ENCODE data around the gene PTGDS. TPM values are rescaled to one million over a fixed set of nuclear protein-coding genes. Genes with fewer than 3 reads are reported as not detected.
A peak's percentile ranks its signal among the peaks of the same experiment; 100 is the strongest.

The PTGDS gene
- total and polyA plus RNA-seq, 9 of the 15 experiments (the other 6 are each of a cell fraction or from before 2014, with no cell fraction given), result 0.46 to 7.1 (median 2.0) TPM

DNA sequence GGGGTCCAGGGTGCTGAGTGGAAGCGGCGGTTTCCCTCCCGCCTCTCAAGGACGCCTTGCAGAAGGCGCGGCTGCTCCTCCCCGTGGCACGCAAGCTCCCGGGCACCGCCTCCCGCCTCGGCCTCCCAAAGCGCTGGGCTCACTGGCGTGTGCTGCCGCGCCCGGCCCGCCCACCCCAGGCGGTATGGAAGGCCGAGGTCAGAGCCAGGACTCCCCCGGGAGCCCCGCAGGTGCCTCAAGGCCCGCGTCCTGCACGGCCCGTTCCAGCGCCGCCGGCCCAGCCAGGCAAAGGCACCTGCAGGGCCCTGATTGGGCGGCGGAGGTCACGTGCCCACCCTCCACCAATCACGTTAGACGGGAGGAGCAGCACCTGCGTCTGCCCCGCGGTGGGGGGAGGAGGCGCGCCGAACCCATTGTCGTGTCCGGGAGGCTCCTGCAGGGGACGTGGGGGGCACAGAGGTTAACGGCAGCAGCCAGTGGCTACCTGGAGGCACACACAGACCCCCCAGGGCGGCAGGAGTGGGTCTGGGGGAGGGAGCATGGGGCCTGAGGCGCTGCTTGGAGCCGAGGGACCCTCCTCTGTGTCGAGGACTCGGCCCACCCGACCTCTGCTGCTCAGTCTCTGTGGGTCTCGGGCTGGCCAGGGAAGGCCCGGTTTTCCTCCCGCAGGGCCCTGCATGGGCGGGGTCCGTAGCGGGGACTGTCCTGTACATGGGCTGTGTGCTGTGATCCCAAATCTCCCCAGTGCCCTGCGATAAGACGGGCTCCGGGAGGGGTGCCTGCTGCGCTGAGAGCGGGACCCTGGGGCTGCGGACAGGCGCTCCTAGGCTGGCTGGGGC lies 27.3 kb upstream of the PTGDS start (continued):
- TF ChIP-seq CHCHD3 (CRISPR knock-in tag; IDR thresholded peaks at IDR 0.05) (no peak), SRSF7 (optimal IDR thresholded peaks at IDR 0.05; ENCODE audit: low read depth, low read length) (no peak), ATF3 (IDR thresholded peaks at IDR 0.05) (peak; percentile 22), ATF3 (CRISPR knock-in tag; conservative IDR thresholded peaks at IDR 0.05) (no peak), HDGF (IDR thresholded peaks at IDR 0.05) (no peak), ZNF324 (CRISPR knock-in tag; IDR thresholded peaks at IDR 0.05) (no peak), HBP1 (CRISPR knock-in tag; IDR thresholded peaks at IDR 0.05) (no peak), SPI1 (IDR thresholded peaks at IDR 0.05; ENCODE audit: borderline replicate concordance, low read depth, low read length) (no peak), CC2D1A (IDR thresholded peaks at IDR 0.05) (no peak), BRD9 (IDR thresholded peaks at IDR 0.05; ENCODE audit: low read depth, partially characterized antibody) (no peak), IRF2 (CRISPR knock-in tag; IDR thresholded peaks at IDR 0.05) (no peak)
- TF ChIP-seq, protein P1, sequence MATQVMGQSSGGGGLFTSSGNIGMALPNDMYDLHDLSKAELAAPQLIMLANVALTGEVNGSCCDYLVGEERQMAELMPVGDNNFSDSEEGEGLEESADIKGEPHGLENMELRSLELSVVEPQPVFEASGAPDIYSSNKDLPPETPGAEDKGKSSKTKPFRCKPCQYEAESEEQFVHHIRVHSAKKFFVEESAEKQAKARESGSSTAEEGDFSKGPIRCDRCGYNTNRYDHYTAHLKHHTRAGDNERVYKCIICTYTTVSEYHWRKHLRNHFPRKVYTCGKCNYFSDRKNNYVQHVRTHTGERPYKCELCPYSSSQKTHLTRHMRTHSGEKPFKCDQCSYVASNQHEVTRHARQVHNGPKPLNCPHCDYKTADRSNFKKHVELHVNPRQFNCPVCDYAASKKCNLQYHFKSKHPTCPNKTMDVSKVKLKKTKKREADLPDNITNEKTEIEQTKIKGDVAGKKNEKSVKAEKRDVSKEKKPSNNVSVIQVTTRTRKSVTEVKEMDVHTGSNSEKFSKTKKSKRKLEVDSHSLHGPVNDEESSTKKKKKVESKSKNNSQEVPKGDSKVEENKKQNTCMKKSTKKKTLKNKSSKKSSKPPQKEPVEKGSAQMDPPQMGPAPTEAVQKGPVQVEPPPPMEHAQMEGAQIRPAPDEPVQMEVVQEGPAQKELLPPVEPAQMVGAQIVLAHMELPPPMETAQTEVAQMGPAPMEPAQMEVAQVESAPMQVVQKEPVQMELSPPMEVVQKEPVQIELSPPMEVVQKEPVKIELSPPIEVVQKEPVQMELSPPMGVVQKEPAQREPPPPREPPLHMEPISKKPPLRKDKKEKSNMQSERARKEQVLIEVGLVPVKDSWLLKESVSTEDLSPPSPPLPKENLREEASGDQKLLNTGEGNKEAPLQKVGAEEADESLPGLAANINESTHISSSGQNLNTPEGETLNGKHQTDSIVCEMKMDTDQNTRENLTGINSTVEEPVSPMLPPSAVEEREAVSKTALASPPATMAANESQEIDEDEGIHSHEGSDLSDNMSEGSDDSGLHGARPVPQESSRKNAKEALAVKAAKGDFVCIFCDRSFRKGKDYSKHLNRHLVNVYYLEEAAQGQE (IDR thresholded peaks at IDR 0.05; ENCODE audit: borderline replicate concordance), result peak; percentile 92
- TF ChIP-seq, protein P1 (CRISPR knock-in tag; IDR thresholded peaks at IDR 0.05; ENCODE audit: low read depth), result no peak
- TF ChIP-seq, protein P2, sequence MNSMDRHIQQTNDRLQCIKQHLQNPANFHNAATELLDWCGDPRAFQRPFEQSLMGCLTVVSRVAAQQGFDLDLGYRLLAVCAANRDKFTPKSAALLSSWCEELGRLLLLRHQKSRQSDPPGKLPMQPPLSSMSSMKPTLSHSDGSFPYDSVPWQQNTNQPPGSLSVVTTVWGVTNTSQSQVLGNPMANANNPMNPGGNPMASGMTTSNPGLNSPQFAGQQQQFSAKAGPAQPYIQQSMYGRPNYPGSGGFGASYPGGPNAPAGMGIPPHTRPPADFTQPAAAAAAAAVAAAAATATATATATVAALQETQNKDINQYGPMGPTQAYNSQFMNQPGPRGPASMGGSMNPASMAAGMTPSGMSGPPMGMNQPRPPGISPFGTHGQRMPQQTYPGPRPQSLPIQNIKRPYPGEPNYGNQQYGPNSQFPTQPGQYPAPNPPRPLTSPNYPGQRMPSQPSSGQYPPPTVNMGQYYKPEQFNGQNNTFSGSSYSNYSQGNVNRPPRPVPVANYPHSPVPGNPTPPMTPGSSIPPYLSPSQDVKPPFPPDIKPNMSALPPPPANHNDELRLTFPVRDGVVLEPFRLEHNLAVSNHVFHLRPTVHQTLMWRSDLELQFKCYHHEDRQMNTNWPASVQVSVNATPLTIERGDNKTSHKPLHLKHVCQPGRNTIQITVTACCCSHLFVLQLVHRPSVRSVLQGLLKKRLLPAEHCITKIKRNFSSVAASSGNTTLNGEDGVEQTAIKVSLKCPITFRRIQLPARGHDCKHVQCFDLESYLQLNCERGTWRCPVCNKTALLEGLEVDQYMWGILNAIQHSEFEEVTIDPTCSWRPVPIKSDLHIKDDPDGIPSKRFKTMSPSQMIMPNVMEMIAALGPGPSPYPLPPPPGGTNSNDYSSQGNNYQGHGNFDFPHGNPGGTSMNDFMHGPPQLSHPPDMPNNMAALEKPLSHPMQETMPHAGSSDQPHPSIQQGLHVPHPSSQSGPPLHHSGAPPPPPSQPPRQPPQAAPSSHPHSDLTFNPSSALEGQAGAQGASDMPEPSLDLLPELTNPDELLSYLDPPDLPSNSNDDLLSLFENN (IDR thresholded peaks at IDR 0.05; ENCODE audit: low read depth in 2 of 2, low read length in 2 of 2), result no peak
